ENCODE measurements around the gene ERFL.
"Not testable (repeated sequence)": the region's sequence is repeated elsewhere in the genome, so short reads cannot be mapped to it uniquely, and the experiment has no call there.

ERFL gene

GRCh38 chr19:41877916-41878905, 50.0 kb downstream of the ERFL start:
- TF ChIP-seq CTCF (conservative IDR thresholded peaks at IDR 0.05; ENCODE audit: low read depth, low read length) = no peak
- no peak overlapping the region for H3K4me3 ChIP-seq (ENCODE audit: low read depth, low read length)
- DNase-seq (ENCODE audit: low read depth) = no peak

GRCh38 chr19:41876847-41877832, 51.1 kb downstream of the ERFL start, which contains the start of gene CD79A:
Gene CD79A (plus strand): TSS chr19:41877279. CDS start chr19:41877305, 26 bp downstream.
- no peak within 1 kb of the TSS for H3K4me3 ChIP-seq (ENCODE audit: low read depth, low read length)
- no peak for TF ChIP-seq CTCF (conservative IDR thresholded peaks at IDR 0.05; ENCODE audit: low read depth, low read length)
- DNase-seq (ENCODE audit: low read depth) = no peak

- not testable (repeated sequence) for H3K4me3 ChIP-seq (ENCODE audit: low read depth, low read length); DNase-seq (ENCODE audit: low read depth)
Observed at GRCh38 chr19:41875973-41876372, 52.3 kb downstream of the ERFL start.

- no peak overlapping the region for H3K4me3 ChIP-seq (ENCODE audit: low read depth, low read length)
- DNase-seq (ENCODE audit: low read depth) = peak; percentile 74
- peak; percentile 85 for TF ChIP-seq CTCF (conservative IDR thresholded peaks at IDR 0.05; ENCODE audit: low read depth, low read length)
Observed at GRCh38 chr19:41872775-41873647, 55.2 kb downstream of the ERFL start.

GRCh38 chr19:41872384-41872774, 55.9 kb downstream of the ERFL start:
- DNase-seq (ENCODE audit: low read depth) = no peak
- TF ChIP-seq CTCF (conservative IDR thresholded peaks at IDR 0.05; ENCODE audit: low read depth, low read length) = no peak
- H3K4me3 ChIP-seq (ENCODE audit: low read depth, low read length) = no peak overlapping the region

- TF ChIP-seq CTCF (conservative IDR thresholded peaks at IDR 0.05; ENCODE audit: low read depth, low read length) = no peak
- no peak overlapping the region for H3K4me3 ChIP-seq (ENCODE audit: low read depth, low read length)
- no peak for DNase-seq (ENCODE audit: low read depth)
Observed at GRCh38 chr19:41871573-41872383, 56.5 kb downstream of the ERFL start.

All from choroid plexus epithelial cell (primary cell).